ENCODE data around the gene GALNS.

Gene GALNS

GRCh38 chr16:88846088-88846487 is 10.7 kb downstream of the GALNS start:
- no peak for DNase-seq
- H3K4me1 Mint-ChIP-seq (ENCODE audit: low read depth): no peaks in the 10 kb centered on the region
- no peaks in the 10 kb centered on the region for H3K27me3 Mint-ChIP-seq
- no peaks in the 10 kb centered on the region for H3K9me3 Mint-ChIP-seq
- H3K4me3 Mint-ChIP-seq: no peak overlapping the region
- H3K27ac Mint-ChIP-seq: no peak overlapping the region
- peaks cover 18% of the 10 kb centered on the region for H3K36me3 Mint-ChIP-seq (ENCODE audit: low read depth)

- DNase-seq: no peak
- Mint-ChIP-seq H3K27me3 (no peaks in the 10 kb centered on the region), H3K4me1 (ENCODE audit: low read depth) (no peaks in the 10 kb centered on the region), H3K27ac (no peak overlapping the region), H3K9me3 (no peaks in the 10 kb centered on the region), H3K36me3 (ENCODE audit: low read depth) (peaks cover 22% of the 10 kb centered on the region), H3K4me3 (no peak overlapping the region)
These were observed 12.2 kb downstream of the GALNS start for GRCh38 chr16:88844419-88845036.

- peaks cover 22% of the 10 kb centered on the region for H3K36me3 Mint-ChIP-seq (ENCODE audit: low read depth)
- no peaks in the 10 kb centered on the region for H3K4me1 Mint-ChIP-seq (ENCODE audit: low read depth)
- H3K27ac Mint-ChIP-seq: no peak overlapping the region
- H3K9me3 Mint-ChIP-seq: no peaks in the 10 kb centered on the region
- H3K4me3 Mint-ChIP-seq: no peak overlapping the region
- no peak for DNase-seq
- no peaks in the 10 kb centered on the region for H3K27me3 Mint-ChIP-seq
These were observed 13.5 kb downstream of the GALNS start for GRCh38 chr16:88843256-88843655.

DNA sequence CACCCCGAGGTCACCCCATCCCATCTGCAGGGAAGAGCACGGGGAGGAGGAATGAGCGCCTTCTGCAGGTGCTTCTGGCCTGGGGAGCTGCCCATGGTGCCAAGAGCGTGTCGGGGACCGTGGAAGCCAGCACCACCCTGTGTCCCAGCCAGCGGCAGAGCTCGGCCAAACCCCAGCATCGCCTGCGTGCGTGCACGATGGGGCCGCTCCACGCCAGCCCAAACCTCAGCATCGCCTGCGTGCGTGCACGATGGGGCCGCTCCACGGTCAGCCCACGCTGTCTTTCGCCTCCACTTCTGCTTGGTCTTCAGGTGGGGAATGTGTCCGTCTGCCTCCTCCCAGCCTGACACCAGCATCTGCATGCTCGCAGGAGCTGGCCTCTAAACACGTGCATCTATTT is 13.9 kb downstream of the GALNS start:
- no peaks in the 10 kb centered on the region for H3K4me1 Mint-ChIP-seq (ENCODE audit: low read depth)
- H3K36me3 Mint-ChIP-seq (ENCODE audit: low read depth): peaks cover 20% of the 10 kb centered on the region
- no peak overlapping the region for H3K27ac Mint-ChIP-seq
- H3K9me3 Mint-ChIP-seq: no peaks in the 10 kb centered on the region
- H3K27me3 Mint-ChIP-seq: no peaks in the 10 kb centered on the region
- DNase-seq: no peak
- no peak overlapping the region for H3K4me3 Mint-ChIP-seq

- Mint-ChIP-seq H3K4me3 (no peak overlapping the region), H3K36me3 (ENCODE audit: low read depth) (peaks cover 17% of the 10 kb centered on the region), H3K4me1 (ENCODE audit: low read depth) (no peaks in the 10 kb centered on the region), H3K27me3 (no peaks in the 10 kb centered on the region), H3K27ac (no peak overlapping the region), H3K9me3 (no peaks in the 10 kb centered on the region)
- DNase-seq: no peak
These were observed 14.4 kb downstream of the GALNS start for GRCh38 chr16:88842308-88842756.

DNA sequence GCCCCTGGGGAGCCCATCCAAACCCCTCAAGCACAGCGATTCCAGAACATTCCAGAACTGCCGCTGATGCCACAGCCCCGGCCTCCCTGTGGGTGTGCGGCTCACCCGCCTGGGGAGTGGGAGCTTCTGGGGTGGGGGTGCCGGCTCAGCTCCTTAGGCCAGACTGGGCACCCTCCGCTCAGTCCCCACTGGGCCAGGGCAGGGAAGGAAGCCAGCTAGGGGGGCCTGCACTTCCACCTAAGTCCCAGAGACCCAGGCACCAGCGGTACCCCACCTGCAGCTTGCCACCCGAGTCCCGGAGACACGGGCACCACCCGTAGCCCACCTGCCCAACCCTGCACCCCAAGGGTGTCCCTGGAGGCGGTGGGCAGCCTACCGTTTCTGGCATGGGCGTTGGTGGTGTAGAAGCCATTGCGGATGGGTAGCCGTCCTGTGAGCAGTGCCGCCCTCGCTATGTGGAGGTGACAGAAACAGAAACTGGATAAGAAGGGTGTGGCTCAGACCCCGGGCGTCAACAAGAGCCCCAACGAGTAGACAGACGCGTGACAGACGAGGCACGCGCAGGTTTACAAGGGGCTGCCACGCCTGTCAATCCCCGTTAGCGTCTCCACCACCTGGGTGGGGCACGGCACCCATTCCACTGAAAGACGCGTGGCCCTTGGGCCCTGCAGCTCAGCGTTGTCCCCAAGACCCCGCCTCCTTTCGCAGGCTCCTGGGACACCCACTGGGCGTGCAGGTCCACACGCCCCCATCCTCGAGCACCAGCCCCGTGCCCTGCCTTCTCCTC is 15.0 kb downstream of the GALNS start:
- no peaks in the 10 kb centered on the region for H3K9me3 Mint-ChIP-seq
- no peak overlapping the region for H3K27ac Mint-ChIP-seq
- no peak overlapping the region for H3K4me3 Mint-ChIP-seq
- H3K36me3 Mint-ChIP-seq (ENCODE audit: low read depth): peaks cover 17% of the 10 kb centered on the region
- no peaks in the 10 kb centered on the region for H3K27me3 Mint-ChIP-seq
- no peak for DNase-seq
- no peaks in the 10 kb centered on the region for H3K4me1 Mint-ChIP-seq (ENCODE audit: low read depth)

GRCh38 chr16:88840600-88841215 is 16.0 kb downstream of the GALNS start:
- no peaks in the 10 kb centered on the region for H3K4me1 Mint-ChIP-seq (ENCODE audit: low read depth)
- no peak overlapping the region for H3K27ac Mint-ChIP-seq
- no peaks in the 10 kb centered on the region for H3K9me3 Mint-ChIP-seq
- DNase-seq: no peak
- H3K27me3 Mint-ChIP-seq: no peaks in the 10 kb centered on the region
- peaks cover 17% of the 10 kb centered on the region for H3K36me3 Mint-ChIP-seq (ENCODE audit: low read depth)
- H3K4me3 Mint-ChIP-seq: no peak overlapping the region

DNA sequence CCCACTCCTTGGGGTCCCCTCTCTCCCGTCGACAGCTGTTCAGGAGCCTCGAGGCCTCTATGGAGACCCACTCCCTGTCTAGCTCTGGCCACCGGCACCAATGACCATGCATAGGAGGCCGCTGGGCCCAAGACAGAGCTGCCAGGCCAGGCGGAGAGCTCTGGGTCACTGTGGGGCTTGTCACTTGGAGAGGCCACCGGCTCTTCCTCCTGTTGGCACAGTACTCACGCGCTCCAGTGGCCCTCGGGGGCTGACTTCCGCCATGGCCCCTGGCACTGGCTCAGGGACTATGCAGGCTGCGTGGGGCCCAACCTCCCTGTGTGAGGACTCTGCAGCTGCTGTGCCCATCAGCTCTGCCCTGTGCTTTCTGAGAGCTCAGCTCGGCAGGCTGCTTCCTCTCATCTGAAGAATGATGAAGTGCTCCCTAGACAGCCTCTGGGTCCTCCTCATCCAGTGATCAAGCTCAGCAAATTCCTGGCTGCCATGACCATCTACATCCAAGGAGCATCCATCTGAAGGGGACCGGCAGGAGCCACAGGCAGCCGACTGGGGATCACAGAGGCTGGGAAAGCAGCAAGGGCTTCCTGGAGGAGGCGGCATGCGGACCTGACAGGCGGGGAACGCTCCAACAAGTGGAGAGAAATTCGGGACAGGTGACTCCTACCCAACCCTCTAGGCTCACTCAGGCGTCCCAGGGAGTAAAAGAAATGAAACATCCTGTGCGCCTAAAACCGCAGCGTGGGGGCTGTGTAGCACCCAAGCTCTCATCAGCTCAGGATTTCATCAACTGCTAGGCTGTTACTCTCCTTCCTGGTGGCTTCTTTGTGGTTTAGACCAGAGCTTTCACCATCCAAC is 16.8 kb downstream of the GALNS start:
- no peak for DNase-seq
- Mint-ChIP-seq H3K9me3 (no peaks in the 10 kb centered on the region), H3K27ac (no peak overlapping the region), H3K27me3 (no peaks in the 10 kb centered on the region), H3K36me3 (ENCODE audit: low read depth) (peaks cover 21% of the 10 kb centered on the region), H3K4me1 (ENCODE audit: low read depth) (no peaks in the 10 kb centered on the region), H3K4me3 (no peak overlapping the region)

GRCh38 chr16:88839026-88839529 is 17.7 kb downstream of the GALNS start:
- Mint-ChIP-seq H3K9me3 (no peaks in the 10 kb centered on the region), H3K36me3 (ENCODE audit: low read depth) (peaks cover 23% of the 10 kb centered on the region), H3K27me3 (no peaks in the 10 kb centered on the region), H3K4me3 (no peak overlapping the region), H3K4me1 (ENCODE audit: low read depth) (no peaks in the 10 kb centered on the region), H3K27ac (no peak overlapping the region)
- DNase-seq: no peak

DNA sequence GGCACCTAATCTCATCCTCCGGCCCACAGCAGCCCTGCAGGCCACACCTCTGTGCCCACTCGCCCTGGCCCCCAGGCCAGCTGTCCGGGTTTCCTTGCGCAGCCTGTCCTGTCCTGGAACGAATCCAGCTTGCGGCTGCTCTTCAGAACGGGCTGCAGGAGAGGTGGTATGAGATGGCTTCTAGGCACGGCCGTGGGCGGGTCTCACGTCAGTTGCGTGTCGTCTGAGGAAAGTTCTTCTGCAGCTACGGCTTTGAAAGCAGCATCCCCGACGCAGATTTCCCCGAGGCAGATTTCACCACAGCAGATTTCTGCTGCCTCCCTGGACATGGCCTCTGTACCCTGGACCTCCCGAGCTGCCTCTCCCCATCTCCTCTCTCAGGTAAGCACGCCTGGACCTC is 18.2 kb downstream of the GALNS start:
- Mint-ChIP-seq H3K27ac (no peak overlapping the region), H3K27me3 (no peaks in the 10 kb centered on the region), H3K4me1 (ENCODE audit: low read depth) (no peaks in the 10 kb centered on the region), H3K9me3 (no peaks in the 10 kb centered on the region), H3K36me3 (ENCODE audit: low read depth) (peaks cover 23% of the 10 kb centered on the region), H3K4me3 (no peak overlapping the region)
- DNase-seq: no peak

- DNase-seq: no peak
- Mint-ChIP-seq H3K27ac (no peak overlapping the region), H3K27me3 (no peaks in the 10 kb centered on the region), H3K4me3 (no peak overlapping the region), H3K4me1 (ENCODE audit: low read depth) (no peaks in the 10 kb centered on the region), H3K9me3 (no peaks in the 10 kb centered on the region), H3K36me3 (ENCODE audit: low read depth) (peaks cover 19% of the 10 kb centered on the region)
These were observed 18.9 kb downstream of the GALNS start for GRCh38 chr16:88837806-88838205.

DNA sequence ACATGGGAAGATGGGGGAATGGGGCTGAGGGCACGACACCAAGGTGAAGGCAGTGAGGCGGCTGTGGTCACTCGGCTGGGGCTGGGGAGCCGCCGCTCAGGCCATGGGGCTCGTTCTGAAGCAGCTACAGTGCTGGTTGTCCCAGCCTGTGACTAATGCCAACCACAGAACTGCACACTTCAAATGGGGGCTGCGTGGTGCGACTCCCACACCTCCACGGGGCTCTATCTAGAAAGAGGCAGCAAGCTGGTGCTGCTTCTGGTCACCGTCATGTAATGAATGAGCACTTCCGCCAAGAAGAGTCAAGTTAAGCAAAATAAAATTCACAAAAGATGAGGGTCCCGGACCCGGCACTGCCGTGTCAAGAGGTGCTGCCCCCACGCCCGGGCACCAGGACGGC is 20.0 kb downstream of the GALNS start:
- Mint-ChIP-seq H3K27ac (no peak overlapping the region), H3K4me3 (no peak overlapping the region), H3K9me3 (no peaks in the 10 kb centered on the region), H3K4me1 (ENCODE audit: low read depth) (no peaks in the 10 kb centered on the region), H3K27me3 (no peaks in the 10 kb centered on the region), H3K36me3 (ENCODE audit: low read depth) (peaks cover 15% of the 10 kb centered on the region)
- DNase-seq: no peak

DNA sequence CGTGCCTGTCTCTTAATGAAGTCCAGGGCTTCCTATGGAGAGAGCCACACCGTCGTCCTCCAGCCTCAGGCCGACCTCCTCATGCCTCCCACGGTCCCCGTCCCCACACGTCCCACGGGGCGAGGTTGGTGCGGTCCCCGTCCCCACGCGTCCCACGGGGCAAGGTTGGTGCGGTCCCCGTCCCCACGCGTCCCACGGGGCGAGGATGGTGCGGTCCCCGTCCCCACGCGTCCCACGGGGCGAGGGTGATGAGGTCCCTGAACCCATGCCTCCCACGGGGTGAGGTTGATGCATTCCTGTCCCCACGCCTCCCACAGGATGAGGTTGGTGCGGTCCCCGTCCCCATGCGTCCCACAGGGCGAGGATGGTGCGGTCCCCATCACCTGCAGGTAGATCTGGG is 20.9 kb downstream of the GALNS start:
- no peaks in the 10 kb centered on the region for H3K9me3 Mint-ChIP-seq
- no peaks in the 10 kb centered on the region for H3K4me1 Mint-ChIP-seq (ENCODE audit: low read depth)
- DNase-seq: no peak
- no peaks in the 10 kb centered on the region for H3K27me3 Mint-ChIP-seq
- H3K36me3 Mint-ChIP-seq (ENCODE audit: low read depth): peaks cover 17% of the 10 kb centered on the region
- H3K4me3 Mint-ChIP-seq: no peak overlapping the region
- no peak overlapping the region for H3K27ac Mint-ChIP-seq

DNA sequence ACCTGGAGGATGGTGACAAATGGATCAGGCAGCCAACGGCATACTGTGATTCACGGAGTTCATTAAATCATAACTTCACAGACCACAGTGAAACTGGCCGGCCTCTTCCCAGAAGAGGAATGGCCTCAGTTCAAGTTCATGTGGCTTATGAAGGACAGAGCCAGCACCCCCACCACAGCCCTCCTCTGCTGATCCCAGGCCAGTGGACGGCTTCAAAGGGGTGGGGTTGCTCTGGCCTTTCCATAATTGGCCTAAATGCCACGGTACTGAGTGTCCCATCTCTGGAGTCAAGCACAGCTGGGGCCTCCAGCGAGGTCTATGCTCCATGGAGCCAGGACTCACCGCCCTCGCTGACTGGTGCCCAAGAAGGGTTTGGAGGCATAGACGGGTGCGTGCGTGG is 21.4 kb downstream of the GALNS start:
- no peak overlapping the region for H3K27ac Mint-ChIP-seq

More for the DNA sequence above, 21.4 kb downstream of the GALNS start:
- H3K36me3 Mint-ChIP-seq (ENCODE audit: low read depth): peaks cover 17% of the 10 kb centered on the region
- no peaks in the 10 kb centered on the region for H3K4me1 Mint-ChIP-seq (ENCODE audit: low read depth)
- no peaks in the 10 kb centered on the region for H3K9me3 Mint-ChIP-seq
- H3K4me3 Mint-ChIP-seq: no peak overlapping the region
- H3K27me3 Mint-ChIP-seq: no peaks in the 10 kb centered on the region
- no peak for DNase-seq
